ENCODE data around the gene GON7.

Gene GON7

GRCh38 chr14:93156693-93157369 lies 50.0 kb downstream of the GON7 start:
- DNase-seq (ENCODE audit: low read depth), result no peak

DNA sequence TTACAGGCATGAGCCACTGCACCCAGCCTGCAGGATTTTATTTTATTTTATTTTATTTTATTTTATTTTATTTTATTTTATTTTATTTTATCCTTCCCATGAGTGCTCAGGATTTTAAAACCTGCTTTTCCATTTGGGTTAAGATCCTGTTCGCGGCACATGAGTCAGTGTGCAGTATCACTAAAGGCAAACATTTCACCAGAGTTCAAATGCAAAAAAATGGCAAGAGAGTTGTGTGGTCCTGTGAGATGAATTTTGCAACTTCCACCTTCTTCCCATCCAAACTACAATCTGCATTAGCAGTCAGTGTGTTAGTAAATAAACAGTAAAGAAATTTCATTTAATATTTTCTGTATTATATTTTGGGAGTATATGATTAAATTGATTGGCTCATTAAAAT lies 51.2 kb downstream of the GON7 start:
- no peak for DNase-seq (ENCODE audit: low read depth)

DNA sequence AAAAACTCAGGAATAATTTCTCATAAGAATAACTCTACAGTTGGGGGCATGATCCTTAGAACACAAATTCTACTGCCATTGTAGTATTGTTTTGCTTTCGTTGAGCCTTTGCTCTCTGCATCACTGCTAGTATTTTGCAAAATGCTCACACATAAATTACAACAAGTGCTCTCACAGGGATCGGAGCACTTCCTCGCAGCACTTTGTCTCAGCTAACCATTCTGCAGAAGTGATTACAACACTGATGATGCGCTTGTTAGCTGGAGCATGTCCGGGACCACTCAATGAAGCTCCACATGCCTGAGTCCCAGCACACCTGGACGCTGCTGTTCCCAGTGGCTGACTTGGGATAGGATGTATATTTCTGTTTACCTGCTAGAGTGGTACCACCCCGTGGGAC lies 53.7 kb downstream of the GON7 start:
- no peak for DNase-seq (ENCODE audit: low read depth)
